Naive thymus-derived CD8-positive, alpha-beta T cell (primary cell): Measurements from ENCODE around the gene ADGRL3. TPM values are rescaled to one million over a fixed set of nuclear protein-coding genes. Genes with fewer than 3 reads are reported as not detected.

Experiments
- ATAC-seq, 2 donors: fragments of 150-1000 bp; cut with Tn5 transposase in 1 of 2; sonication (Bioruptor Pico), chemical (Tn5 transposase) in 1 of 2; 1 replicate in 1 of 2; 2 replicates in 1 of 2; pipeline ENCODE4 v1.10.0; 2021; ENCODE audit warnings: mild to moderate bottlenecking in 2 of 2, moderate library complexity in 2 of 2
- POLR2A ChIA-PET: fragments of 350-600 bp; sonication (Branson Sonifier 250); formaldehyde crosslinking; loops from one replicate; lab custom pipeline; 2021; ENCODE audit warnings: antibody characterized with exemption; lab: Charles Lee
- DNase-seq, 10 donors: peaks; one replicate each; pipeline versions ENCODE4 v3.0.0 to v3.0.0-alpha.2; 2020 to 2022
- H3K27ac Mint-ChIP-seq, 10 donors: one replicate each; pipeline ENCODE4 v1.8.0; 2020 to 2022; ENCODE audit warnings: mild to moderate bottlenecking in 10 of 10, mixed read lengths in 10 of 10, moderate library complexity in 4 of 10, inconsistent platforms in 1 of 10
- H3K27me3 Mint-ChIP-seq, 5 donors: one replicate each; pipeline ENCODE4 v1.8.0; 2021 to 2022; ENCODE audit warnings: mixed read lengths in 5 of 5
- H3K36me3 Mint-ChIP-seq, 3 donors: one replicate each; pipeline ENCODE4 v1.8.0; 2020 to 2022; ENCODE audit warnings: mixed read lengths in 3 of 3, mild to moderate bottlenecking in 2 of 3, inconsistent platforms in 1 of 3
- H3K4me1 Mint-ChIP-seq, 4 donors: one replicate each; pipeline ENCODE4 v1.8.0; 2021 to 2022; ENCODE audit warnings: mixed read lengths in 4 of 4
- H3K4me3 Mint-ChIP-seq, 10 donors: one replicate each; pipeline ENCODE4 v1.8.0; 2020 to 2022; ENCODE audit warnings: mild to moderate bottlenecking in 10 of 10, mixed read lengths in 10 of 10, moderate library complexity in 6 of 10, inconsistent platforms in 1 of 10
- H3K9me3 Mint-ChIP-seq, 9 donors: one replicate each; pipeline ENCODE4 v1.8.0; 2020 to 2022; ENCODE audit warnings: mixed read lengths in 9 of 9, mild to moderate bottlenecking in 3 of 9, inconsistent platforms in 1 of 9, moderate library complexity in 1 of 9
- polyA plus RNA-seq, 3 donors: library from polyadenylated mRNA; unstranded; fragments of 300-500 nt; fragmentation: Illumina TruSeq; gene quantifications; one replicate each; pipeline ENCODE4 v1.2.3, GENCODE V29; 2021
- total RNA-seq, 8 experiments: library from RNA in 2 of 8; stranded (reverse) in 2 of 8; gene quantifications; one replicate each; pipeline ENCODE4 v1.2.3 and lab custom pipeline; 2021 to 2026

Gene ADGRL3
- total and polyA plus RNA-seq, 5 experiments from 2014 or later = not detected

DNA sequence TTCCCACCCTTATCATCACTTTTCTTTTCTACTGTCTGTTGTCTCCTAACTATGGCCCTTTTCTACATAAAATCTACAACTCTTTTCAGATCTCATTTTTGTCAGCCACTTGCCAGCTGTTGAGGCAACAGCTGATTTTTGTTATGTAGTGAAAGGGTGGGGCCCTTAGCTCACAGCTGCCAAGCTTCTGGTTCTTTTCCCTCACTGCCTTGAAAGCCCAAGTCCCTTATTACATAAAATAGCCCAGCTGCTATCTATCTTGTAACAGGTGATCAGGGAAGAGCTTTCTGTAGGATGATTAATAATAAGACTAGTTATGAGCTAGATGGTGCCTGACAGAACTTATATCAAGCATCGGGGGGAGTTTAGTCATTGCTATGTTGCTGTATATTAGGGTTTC lies 45.9 kb downstream of the ADGRL3 start:
- Mint-ChIP-seq H3K4me3 (no peak overlapping the region), H3K36me3 (no peaks in the 10 kb centered on the region), H3K4me1 (no peaks in the 10 kb centered on the region), H3K27ac (no peak overlapping the region), H3K27me3 (no peaks in the 10 kb centered on the region), H3K9me3 (peaks cover 0 to 3% (median 0%) of the 10 kb centered on the region in 9 donors)
- ATAC-seq (no peak), DNase-seq (no peak)
- POLR2A ChIA-PET = no interaction called here

DNA sequence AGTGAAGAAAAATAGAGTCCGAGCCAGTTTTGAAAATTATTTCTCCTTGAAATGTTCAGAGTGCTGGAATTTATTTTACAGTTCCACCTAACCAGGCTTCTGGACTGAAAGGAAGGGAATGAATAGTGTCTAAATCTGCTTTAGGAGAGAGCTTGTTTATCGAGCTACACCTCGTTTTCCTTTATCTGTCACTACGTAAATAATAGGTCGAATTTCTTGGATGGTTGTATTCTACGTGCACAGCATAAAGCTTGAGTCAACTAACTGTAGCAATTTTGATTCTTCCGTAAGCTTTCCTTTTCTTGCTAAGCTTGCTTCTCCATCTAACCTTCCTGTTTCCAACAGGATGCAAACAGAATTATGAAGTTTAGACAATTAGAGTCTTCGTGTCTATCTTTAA lies 48.6 kb downstream of the ADGRL3 start:
- ATAC-seq (no peak), DNase-seq (no peak)
- no peak overlapping the region for H3K27ac Mint-ChIP-seq
- no peaks in the 10 kb centered on the region for H3K36me3 Mint-ChIP-seq
- H3K9me3 Mint-ChIP-seq = peaks cover 0 to 3% (median 0%) of the 10 kb centered on the region in 9 donors
- H3K4me1 Mint-ChIP-seq = no peaks in the 10 kb centered on the region
- H3K27me3 Mint-ChIP-seq = no peaks in the 10 kb centered on the region
- H3K4me3 Mint-ChIP-seq = no peak overlapping the region
- POLR2A ChIA-PET = no interaction called here

DNA sequence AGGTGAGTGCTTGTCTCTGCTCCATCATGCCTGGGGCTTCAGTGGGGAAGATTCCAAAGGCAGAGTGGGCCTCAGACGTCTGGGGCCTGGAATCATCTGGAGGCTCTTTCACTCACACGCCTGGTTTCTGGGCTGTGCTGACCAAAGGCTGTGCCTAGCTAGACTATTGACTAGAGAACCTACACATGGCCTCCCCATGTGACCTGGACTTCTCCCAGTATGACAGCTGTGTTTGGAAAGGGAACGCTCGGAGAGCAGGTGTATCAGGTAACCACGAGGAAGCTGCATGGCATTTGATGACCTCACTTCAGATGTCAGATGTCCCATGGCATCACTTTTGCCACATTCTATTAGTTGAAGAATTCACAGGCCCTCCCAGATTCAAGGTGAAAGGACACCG lies 51.0 kb downstream of the ADGRL3 start:
- Mint-ChIP-seq H3K27me3 (no peaks in the 10 kb centered on the region), H3K36me3 (no peaks in the 10 kb centered on the region), H3K4me1 (no peaks in the 10 kb centered on the region), H3K4me3 (no peak overlapping the region), H3K9me3 (peaks cover 0 to 7% (median 0%) of the 10 kb centered on the region in 9 donors), H3K27ac (no peak overlapping the region)
- POLR2A ChIA-PET = no interaction called here
- DNase-seq (no peak), ATAC-seq (no peak)

DNA sequence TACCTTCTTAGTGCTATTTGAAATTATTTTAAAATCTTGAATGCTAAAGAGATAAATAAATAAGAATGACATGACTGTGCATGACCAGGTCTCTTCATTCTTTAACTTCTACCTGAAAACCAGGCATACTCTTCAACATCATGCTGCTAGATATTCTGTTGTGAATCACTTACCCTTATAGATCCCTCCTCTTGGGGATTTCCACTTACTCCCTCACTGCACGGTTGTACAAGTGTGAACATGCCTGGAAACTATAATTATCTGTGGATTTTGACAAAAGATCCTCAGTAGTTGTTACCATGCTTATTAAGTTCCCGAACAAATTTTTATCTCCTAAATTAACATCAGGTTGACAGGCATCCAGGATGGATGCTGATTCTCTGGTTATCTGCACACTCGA lies 54.3 kb downstream of the ADGRL3 start:
- POLR2A ChIA-PET = no interaction called here
- ATAC-seq (no peak), DNase-seq (no peak)
- Mint-ChIP-seq H3K9me3 (peaks cover 0 to 13% (median 2%) of the 10 kb centered on the region in 9 donors), H3K4me1 (no peaks in the 10 kb centered on the region), H3K4me3 (no peak overlapping the region), H3K27ac (no peak overlapping the region), H3K36me3 (no peaks in the 10 kb centered on the region), H3K27me3 (no peaks in the 10 kb centered on the region)

DNA sequence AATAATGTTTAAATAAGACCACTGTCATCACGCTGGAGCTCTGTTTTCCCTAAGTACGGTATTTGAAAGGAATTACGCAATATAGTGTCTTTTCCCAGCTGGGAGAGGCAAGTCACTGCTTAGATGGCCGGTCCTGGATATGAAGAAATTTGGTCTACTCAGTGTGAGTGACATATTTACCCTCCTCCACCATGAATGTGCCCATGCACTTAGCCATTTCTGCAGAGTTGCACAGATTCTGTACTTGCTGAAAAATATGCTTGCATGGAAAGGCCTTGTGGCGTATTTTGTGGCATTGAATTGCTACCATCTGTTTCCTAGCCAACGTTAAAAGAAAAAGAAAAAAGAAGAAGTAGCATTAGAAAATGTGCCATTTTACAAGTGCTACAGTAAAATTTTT lies 73.1 kb downstream of the ADGRL3 start:
- POLR2A ChIA-PET = no interaction called here
- Mint-ChIP-seq H3K27ac (no peak overlapping the region), H3K4me3 (no peak overlapping the region), H3K4me1 (no peaks in the 10 kb centered on the region), H3K9me3 (peaks cover 0 to 9% (median 4%) of the 10 kb centered on the region in 9 donors), H3K27me3 (no peaks in the 10 kb centered on the region), H3K36me3 (no peaks in the 10 kb centered on the region)
- DNase-seq (no peak), ATAC-seq (no peak)

DNA sequence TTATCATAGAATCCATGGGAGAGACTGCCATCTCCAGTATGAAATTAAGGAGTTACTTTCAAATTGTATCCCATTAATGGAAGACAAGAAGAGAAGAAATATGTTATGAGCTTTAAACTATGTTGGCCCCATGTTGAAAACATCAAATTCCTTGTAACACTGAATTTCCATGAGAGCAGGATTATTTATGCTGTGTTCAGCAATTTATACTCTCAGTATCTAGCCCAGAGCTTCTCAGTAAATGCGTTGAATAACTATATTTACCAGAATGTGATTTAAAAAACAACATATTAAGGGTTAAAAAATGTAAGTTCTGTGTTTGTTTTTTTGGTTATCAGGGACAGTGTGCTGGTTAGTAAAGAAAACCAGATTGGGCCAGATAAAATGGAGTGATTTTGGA lies 74.2 kb downstream of the ADGRL3 start:
- Mint-ChIP-seq H3K4me1 (no peaks in the 10 kb centered on the region), H3K4me3 (no peak overlapping the region), H3K36me3 (no peaks in the 10 kb centered on the region), H3K27me3 (no peaks in the 10 kb centered on the region), H3K9me3 (peaks cover 0 to 15% (median 5%) of the 10 kb centered on the region in 9 donors), H3K27ac (no peak overlapping the region)
- ATAC-seq (no peak), DNase-seq (no peak)
- POLR2A ChIA-PET = no interaction called here

DNA sequence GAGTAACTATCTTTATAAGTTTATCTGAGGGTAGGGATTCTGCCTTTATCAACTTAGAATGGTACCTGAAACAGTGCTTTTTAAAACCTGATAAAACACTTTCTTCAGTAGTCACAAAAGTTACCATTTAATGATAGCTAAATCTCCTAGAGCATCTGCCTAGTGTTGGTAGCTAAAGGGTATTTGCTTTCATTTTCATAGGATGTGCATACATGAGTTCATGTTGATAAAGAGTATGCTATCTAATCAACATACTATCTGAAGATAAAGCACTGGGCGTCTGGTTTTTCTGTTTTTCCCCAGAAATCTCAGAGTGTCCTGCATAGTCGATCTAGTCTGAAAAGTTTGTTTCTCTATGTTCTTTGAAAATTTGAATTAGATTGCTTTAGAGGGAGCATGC lies 75.1 kb downstream of the ADGRL3 start:
- no peak overlapping the region for H3K4me3 Mint-ChIP-seq
- H3K27ac Mint-ChIP-seq = no peak overlapping the region
- peaks cover 0 to 20% (median 6%) of the 10 kb centered on the region in 9 donors for H3K9me3 Mint-ChIP-seq
- DNase-seq (no peak), ATAC-seq (no peak)
- no peaks in the 10 kb centered on the region for H3K4me1 Mint-ChIP-seq
- no peaks in the 10 kb centered on the region for H3K36me3 Mint-ChIP-seq
- POLR2A ChIA-PET = no interaction called here
- no peaks in the 10 kb centered on the region for H3K27me3 Mint-ChIP-seq

DNA sequence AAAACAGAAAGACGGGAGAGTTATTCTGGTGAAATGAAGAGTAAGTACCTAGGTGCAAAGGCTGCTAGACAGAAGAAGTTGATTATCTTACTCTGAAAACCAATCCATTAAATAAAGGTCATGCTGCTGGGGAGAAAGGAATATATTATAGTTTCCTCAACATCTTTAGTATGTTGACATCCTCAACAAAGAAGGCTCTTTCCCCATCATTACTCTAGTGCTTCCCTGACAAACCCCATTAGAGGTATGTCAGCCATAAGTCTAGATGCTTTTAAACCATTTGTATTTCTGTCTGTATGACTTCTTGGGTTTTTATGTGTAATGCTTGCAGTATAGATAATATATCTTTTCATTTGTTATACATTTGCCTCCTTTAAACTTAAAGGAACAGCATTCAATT lies 75.9 kb downstream of the ADGRL3 start:
- no peak overlapping the region for H3K27ac Mint-ChIP-seq
- H3K9me3 Mint-ChIP-seq = peaks cover 0 to 20% (median 6%) of the 10 kb centered on the region in 9 donors
- no peaks in the 10 kb centered on the region for H3K4me1 Mint-ChIP-seq
- no peak overlapping the region for H3K4me3 Mint-ChIP-seq
- POLR2A ChIA-PET = no interaction called here
- DNase-seq (no peak), ATAC-seq (no peak)
- no peaks in the 10 kb centered on the region for H3K27me3 Mint-ChIP-seq
- no peaks in the 10 kb centered on the region for H3K36me3 Mint-ChIP-seq

DNA sequence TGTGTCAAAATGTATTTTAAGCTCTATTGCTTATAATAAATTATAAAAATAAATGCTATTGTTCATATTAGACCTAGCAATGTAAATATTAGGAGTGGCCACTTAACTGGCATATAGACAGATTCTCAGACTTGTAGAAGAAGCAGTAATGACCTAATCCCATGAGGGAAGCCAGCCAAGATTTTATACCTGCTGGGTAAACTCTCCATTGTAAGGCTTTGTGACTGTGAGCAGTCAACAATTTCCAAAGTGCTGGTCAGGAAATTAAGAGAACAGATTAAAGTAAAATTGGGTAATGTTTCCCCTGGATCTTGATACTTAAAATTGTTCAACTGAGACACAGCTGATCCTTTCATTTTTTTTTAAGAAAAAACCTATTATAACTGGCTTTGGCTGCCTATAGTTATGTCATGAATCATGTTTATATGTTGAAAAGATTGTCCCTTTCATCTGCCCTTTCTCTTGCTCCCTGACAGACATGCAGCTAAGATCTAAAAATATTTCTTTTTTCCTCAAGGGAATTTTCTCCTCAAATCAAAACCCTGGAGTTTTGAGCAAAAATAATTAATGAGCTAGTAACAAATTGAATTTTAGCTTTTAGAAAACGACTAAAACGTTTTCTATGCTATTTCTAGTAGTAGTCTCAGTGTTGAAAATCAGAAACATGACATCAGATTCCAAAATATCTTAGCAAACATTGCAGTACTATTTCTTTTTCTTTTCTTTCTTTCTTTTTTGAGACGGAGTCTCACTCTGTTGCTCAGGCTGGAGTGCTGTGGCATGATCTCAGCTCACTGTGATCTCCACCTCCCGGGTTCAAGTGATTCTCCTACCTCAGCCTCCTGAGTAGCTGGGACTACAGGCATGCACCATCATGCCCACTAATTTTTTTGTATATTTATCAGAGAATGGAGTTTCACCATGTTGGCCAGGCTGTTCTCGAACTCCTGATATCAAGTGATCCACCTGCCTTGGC lies 77.9 kb downstream of the ADGRL3 start:
- no peaks in the 10 kb centered on the region for H3K27me3 Mint-ChIP-seq
- H3K36me3 Mint-ChIP-seq = no peaks in the 10 kb centered on the region
- H3K27ac Mint-ChIP-seq = no peak overlapping the region
- no peak for ATAC-seq
- peaks cover 0 to 18% (median 4%) of the 10 kb centered on the region in 9 donors for H3K9me3 Mint-ChIP-seq
- no peak for DNase-seq
- no peak overlapping the region for H3K4me3 Mint-ChIP-seq
- H3K4me1 Mint-ChIP-seq = no peaks in the 10 kb centered on the region
- POLR2A ChIA-PET = no interaction called here

DNA sequence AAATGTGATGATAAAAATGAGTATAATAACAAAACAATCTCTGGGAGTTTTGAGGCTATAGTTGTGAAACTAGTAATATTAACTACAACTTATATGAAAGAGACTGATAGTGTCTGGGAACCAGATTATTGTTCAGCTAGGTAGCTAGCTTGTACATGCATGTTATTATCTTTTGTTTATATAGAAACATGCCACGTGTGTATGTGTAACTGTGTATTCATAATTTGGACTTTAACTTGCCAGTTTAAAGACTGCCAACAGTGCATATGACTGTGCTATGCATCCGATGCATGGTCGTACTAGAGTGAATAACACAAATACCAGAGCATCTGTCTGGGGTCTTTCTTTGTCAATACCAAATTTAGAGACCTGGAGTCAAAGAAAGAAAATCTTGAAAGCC lies 92.2 kb downstream of the ADGRL3 start:
- DNase-seq (no peak), ATAC-seq (no peak)
- Mint-ChIP-seq H3K27ac (no peak overlapping the region), H3K27me3 (no peaks in the 10 kb centered on the region), H3K4me3 (no peak overlapping the region), H3K9me3 (peaks cover 0 to 24% (median 0%) of the 10 kb centered on the region in 9 donors), H3K4me1 (peaks cover 0 to 2% (median 0%) of the 10 kb centered on the region in 4 donors), H3K36me3 (no peaks in the 10 kb centered on the region)
- POLR2A ChIA-PET = no interaction called here

DNA sequence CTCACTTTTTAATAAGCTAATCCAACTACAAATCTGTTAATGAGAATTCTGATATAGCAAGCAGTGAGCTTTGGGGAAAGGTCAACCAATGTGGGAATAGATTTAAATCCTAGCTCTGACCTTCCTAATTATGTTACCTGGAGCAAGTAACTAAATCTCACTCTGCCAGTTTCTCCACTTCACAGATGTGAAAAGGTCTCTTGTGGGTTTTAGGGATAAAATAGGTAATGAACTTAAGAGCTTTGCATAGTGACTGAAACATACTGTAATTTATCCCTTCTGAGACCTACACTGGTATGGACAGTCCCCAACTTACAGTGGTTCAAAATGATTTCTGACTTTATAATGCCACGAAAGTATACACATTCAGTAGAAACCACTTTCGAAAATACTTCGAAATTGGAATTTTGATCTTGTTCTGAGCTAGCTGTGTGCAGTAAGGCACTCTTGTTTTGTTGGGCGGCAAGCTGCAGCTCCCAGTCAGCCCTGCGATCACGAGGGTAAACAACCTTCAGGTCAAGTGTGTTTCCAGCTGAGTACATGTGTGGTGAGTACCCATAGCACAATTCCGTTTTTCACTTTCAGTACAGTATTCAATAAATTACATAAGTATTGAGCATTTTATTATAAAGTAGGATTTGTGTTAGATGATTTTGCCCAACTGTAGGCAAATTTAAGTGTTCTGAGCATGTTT lies 93.7 kb downstream of the ADGRL3 start:
- peaks cover 0 to 10% (median 2%) of the 10 kb centered on the region in 9 donors for H3K9me3 Mint-ChIP-seq
- no peaks in the 10 kb centered on the region for H3K27me3 Mint-ChIP-seq
- no peak overlapping the region for H3K27ac Mint-ChIP-seq
- peaks cover 0 to 2% (median 0%) of the 10 kb centered on the region in 4 donors for H3K4me1 Mint-ChIP-seq
- ATAC-seq = no peak
- no peak overlapping the region for H3K4me3 Mint-ChIP-seq
- no peak for DNase-seq
- no peaks in the 10 kb centered on the region for H3K36me3 Mint-ChIP-seq
- POLR2A ChIA-PET = no interaction called here

DNA sequence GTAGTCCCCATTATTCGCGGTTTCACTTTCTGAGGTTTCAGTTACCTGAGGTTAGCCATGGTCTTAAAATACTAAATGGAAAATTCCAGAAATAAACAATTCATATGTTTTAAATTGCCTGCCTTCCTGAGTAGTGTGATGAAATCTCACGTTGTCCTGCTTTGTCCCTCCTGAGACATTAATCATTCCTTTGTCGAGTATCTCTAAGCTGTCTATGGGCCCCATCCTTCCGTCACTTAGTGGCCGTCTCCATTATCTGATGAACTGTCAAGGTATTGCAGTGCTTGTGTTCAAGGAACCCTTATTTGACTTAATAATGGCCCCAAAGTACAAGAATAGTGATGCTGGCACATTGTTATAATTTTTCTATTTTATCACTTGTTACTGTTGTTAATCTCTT lies 94.8 kb downstream of the ADGRL3 start:
- H3K4me3 Mint-ChIP-seq = no peak overlapping the region
- no peak overlapping the region for H3K27ac Mint-ChIP-seq
- peaks cover 0 to 2% (median 0%) of the 10 kb centered on the region in 4 donors for H3K4me1 Mint-ChIP-seq
- peaks cover 0 to 10% (median 2%) of the 10 kb centered on the region in 9 donors for H3K9me3 Mint-ChIP-seq
- H3K36me3 Mint-ChIP-seq = no peaks in the 10 kb centered on the region
- DNase-seq (no peak), ATAC-seq (no peak)
- POLR2A ChIA-PET = no interaction called here
- no peaks in the 10 kb centered on the region for H3K27me3 Mint-ChIP-seq

DNA sequence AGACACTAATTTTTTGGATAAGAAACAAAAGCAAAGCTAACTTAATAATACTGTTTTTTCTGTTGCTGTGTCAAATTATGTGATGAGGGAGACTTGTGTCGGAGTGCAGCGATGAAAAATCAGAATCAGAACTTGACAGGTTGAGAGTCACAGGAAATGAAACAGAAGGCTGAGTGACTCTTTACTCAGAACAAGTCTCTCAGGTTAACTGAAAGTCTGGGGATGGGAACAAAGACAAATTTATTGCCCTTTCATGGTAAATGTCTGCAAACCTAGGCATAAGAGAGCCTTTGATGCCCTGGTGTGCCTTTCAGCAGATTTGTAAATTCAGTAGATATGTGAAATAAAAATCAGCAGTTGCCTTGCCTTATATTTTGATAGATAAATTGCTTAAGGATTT lies 96.0 kb downstream of the ADGRL3 start:
- DNase-seq (no peak), ATAC-seq (no peak)
- POLR2A ChIA-PET = no interaction called here
- no peaks in the 10 kb centered on the region for H3K36me3 Mint-ChIP-seq
- peaks cover 0 to 10% (median 2%) of the 10 kb centered on the region in 9 donors for H3K9me3 Mint-ChIP-seq
- H3K4me1 Mint-ChIP-seq = peaks cover 0 to 2% (median 0%) of the 10 kb centered on the region in 4 donors
- no peaks in the 10 kb centered on the region for H3K27me3 Mint-ChIP-seq
- no peak overlapping the region for H3K27ac Mint-ChIP-seq
- H3K4me3 Mint-ChIP-seq = no peak overlapping the region
